T-helper 2 cell treated with Interferon-gamma antibody and Interleukin-4, amounts not matched to agents 5 μg/mL and 100 μg/mL, for 36 hours (primary cell): Measurements from ENCODE around the gene CENPQ.

ENCODE experiments used
- DNase-seq: peaks from one replicate; pipeline ENCODE4 v3.0.0; 2021; ENCODE audit warnings: low spot score
- H3K27ac Mint-ChIP-seq: one replicate; pipeline ENCODE4 v1.8.0; 2021; ENCODE audit warnings: mild to moderate bottlenecking, mixed read lengths
- H3K27me3 Mint-ChIP-seq: one replicate; pipeline ENCODE4 v1.8.0; 2021; ENCODE audit warnings: low read depth, mixed read lengths
- H3K36me3 Mint-ChIP-seq: one replicate; pipeline ENCODE4 v1.8.0; 2021; ENCODE audit warnings: low read depth, mixed read lengths
- H3K4me1 Mint-ChIP-seq: one replicate; pipeline ENCODE4 v1.8.0; 2021; ENCODE audit warnings: low read depth, mixed read lengths
- H3K4me3 Mint-ChIP-seq: one replicate; pipeline ENCODE4 v1.8.0; 2022; ENCODE audit warnings: mild to moderate bottlenecking, moderate library complexity, mixed read lengths
- H3K9me3 Mint-ChIP-seq: one replicate; pipeline ENCODE4 v1.8.0; 2021; ENCODE audit warnings: mixed read lengths

The CENPQ gene

DNA sequence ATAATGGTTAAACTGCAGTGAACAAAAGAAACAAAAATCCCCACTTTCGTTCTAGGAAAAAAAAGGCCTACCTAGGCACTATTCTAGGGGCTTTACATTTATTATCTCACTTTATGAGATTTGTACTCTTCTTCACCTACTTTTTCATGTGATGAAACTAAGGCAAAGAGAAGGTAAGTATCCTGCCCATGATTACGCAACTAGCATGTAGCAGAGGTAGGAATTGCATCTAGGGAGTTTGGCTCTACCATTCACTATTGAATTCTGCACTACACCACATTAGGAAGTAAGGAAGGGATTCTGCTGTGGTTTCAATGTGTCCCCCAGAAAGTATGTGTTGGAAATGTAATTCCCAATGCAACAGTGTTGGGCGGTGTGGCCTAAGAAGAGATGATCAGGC is 75.9 kb downstream of the CENPQ start:
- no peaks in the 10 kb centered on the region for H3K9me3 Mint-ChIP-seq
- H3K36me3 Mint-ChIP-seq, result no peaks in the 10 kb centered on the region
- no peaks in the 10 kb centered on the region for H3K4me1 Mint-ChIP-seq
- H3K27ac Mint-ChIP-seq, result no peak overlapping the region
- H3K27me3 Mint-ChIP-seq, result peaks cover 3% of the 10 kb centered on the region
- DNase-seq, result no peak
- no peak overlapping the region for H3K4me3 Mint-ChIP-seq

DNA sequence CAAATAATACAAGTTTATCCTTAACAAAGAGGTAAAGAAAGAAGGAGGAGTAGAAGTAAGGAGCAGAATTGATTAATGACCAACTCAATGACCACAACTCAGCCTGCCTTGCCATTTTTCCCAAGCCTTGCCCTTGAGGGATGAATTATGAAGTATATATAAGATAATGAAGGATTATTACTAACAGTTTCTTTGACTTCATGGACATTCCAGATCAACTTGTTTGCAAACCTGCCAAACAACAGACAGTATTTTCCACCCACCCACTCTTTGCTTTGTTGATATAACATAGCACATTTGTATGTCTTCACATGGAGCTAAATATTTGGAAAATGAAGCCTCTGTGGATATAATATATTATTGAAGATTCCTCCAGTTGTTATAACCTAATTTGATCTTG is 77.4 kb downstream of the CENPQ start:
- DNase-seq, result no peak
- Mint-ChIP-seq H3K9me3 (no peaks in the 10 kb centered on the region), H3K27me3 (peaks cover 6% of the 10 kb centered on the region), H3K27ac (no peak overlapping the region), H3K4me1 (no peaks in the 10 kb centered on the region), H3K36me3 (no peaks in the 10 kb centered on the region), H3K4me3 (no peak overlapping the region)

DNA sequence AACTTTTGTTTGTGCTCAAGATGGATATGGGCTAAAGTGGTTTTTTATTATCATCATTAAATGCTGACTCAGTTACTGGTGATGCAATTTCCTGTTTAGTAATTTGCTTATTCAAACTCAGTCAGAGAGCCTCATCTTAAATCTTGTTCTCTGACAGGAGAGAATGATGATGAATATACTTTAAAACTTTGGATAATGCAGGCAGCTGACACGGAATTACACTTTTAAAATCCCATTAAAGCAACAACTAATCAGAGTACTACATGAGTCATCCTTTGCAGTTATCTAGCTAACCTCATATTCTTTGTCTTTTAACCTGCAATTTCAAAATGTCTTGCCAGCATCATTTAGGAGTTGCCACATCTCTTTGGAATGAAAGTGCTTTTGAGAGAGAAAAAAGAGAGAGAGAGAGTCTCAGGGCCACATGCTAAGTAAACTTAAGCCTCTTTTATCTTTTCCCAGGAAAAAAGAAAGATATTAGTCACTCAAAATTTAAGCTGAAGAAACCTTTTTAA is 78.1 kb downstream of the CENPQ start:
- H3K4me3 Mint-ChIP-seq, result no peak overlapping the region
- no peaks in the 10 kb centered on the region for H3K4me1 Mint-ChIP-seq
- H3K9me3 Mint-ChIP-seq, result no peaks in the 10 kb centered on the region
- no peak overlapping the region for H3K27ac Mint-ChIP-seq
- DNase-seq, result no peak
- H3K36me3 Mint-ChIP-seq, result no peaks in the 10 kb centered on the region
- peaks cover 9% of the 10 kb centered on the region for H3K27me3 Mint-ChIP-seq

DNA sequence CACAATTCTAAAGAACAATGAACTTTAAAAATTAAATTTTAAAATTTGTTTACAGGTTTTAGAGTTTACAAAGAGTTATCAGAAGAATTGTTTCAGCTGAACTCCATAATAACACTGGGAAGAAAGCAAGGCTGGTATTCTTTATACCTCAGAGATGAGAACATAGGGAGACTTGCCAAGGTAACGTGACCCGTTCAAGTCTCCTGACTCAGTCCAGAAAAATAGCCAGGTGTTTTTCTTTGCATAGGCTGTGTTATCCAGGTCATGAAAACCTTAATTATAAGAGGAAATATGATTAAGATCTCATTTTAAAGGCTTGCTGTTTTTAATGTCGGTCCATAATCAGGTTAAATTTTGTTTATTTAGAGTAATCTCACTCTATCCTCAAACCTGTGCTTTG is 78.8 kb downstream of the CENPQ start:
- peaks cover 14% of the 10 kb centered on the region for H3K27me3 Mint-ChIP-seq
- H3K36me3 Mint-ChIP-seq, result no peaks in the 10 kb centered on the region
- no peak overlapping the region for H3K4me3 Mint-ChIP-seq
- H3K9me3 Mint-ChIP-seq, result no peaks in the 10 kb centered on the region
- H3K27ac Mint-ChIP-seq, result no peak overlapping the region
- DNase-seq, result no peak
- H3K4me1 Mint-ChIP-seq, result no peaks in the 10 kb centered on the region
